Stomach (tissue), 9 donors: ENCODE data around the gene CD200R1L. TPM values are rescaled to one million over a fixed set of nuclear protein-coding genes. Genes with fewer than 3 reads are reported as not detected.

Experiments used
- DNase-seq, 2 donors: peaks; one replicate each; pipeline versions ENCODE4 v3.0.0 to v3.0.0-alpha.2; 2013 to 2019
- H3K27ac ChIP-seq, 5 donors: fragments of 200-600 bp in 4 of 5; sonication (generic) in 4 of 5; one replicate each; pipeline ENCODE4 v1.5.1; 2013 to 2019; ENCODE audit warnings: mild to moderate bottlenecking in 1 of 5, moderate library complexity in 1 of 5
- H3K27me3 ChIP-seq, 3 donors: fragments of 200-600 bp; sonication (generic); one replicate each; pipeline ENCODE4 v1.5.1; 2017 to 2019; ENCODE audit warnings: mixed run types in 1 of 3
- H3K36me3 ChIP-seq, 4 donors: fragments of 200-600 bp; sonication (generic); 1 replicate in 3 of 4; 2 replicates in 1 of 4; pipeline ENCODE4 v1.5.1; 2016 to 2019
- H3K4me1 ChIP-seq, 4 donors: fragments of 200-600 bp; sonication (generic); one replicate each; pipeline ENCODE4 v1.5.1; 2016 to 2019
- H3K4me3 ChIP-seq, 4 donors: fragments of 200-600 bp; sonication (generic) in 3 of 4; one replicate each; pipeline ENCODE4 v1.5.1; 2016 to 2019; ENCODE audit warnings: mild to moderate bottlenecking in 1 of 4
- H3K9me3 ChIP-seq, 4 donors: fragments of 200-600 bp; sonication (generic); one replicate each; pipeline ENCODE4 v1.5.1; 2016 to 2019
- EP300 ChIP-seq: sonication (generic); formaldehyde crosslinking; IDR thresholded peaks from one replicate; pipeline ENCODE4 v1.6.1; 2017; ENCODE audit warnings: antibody characterized with exemption
- POLR2A ChIP-seq, 4 donors: fragments of 450-650 bp; IDR thresholded peaks; one replicate each; pipeline ENCODE4 v1.6.1; 2016; ENCODE audit warnings: antibody characterized with exemption in 4 of 4, control low read depth in 2 of 4, mild to moderate bottlenecking in 1 of 4, moderate library complexity in 1 of 4
- POLR2AphosphoS5 ChIP-seq, 3 donors: sonication (generic); formaldehyde crosslinking; IDR thresholded peaks; one replicate each; pipeline ENCODE4 v1.6.1; 2016; ENCODE audit warnings: antibody characterized with exemption in 3 of 3
- WGBS, 5 donors: extraction: QIAGEN DNeasy Blood & Tissue Kit in 3 of 5; methylation state at CpG; one replicate each; pipeline versions ENCODE4 v1.1.5 to v1.1.7; 2013 to 2018; 5-methylcytosine and 5-hydroxymethylcytosine counted together
- intact Hi-C: fragments of 100-400 bp; cut with DNase I; formaldehyde crosslinking; loops from one replicate; pipeline ENCODE4 v1.15.1; 2023; ENCODE audit warnings: low total_unique reads
- polyA plus RNA-seq, 3 donors: library from polyadenylated mRNA; stranded (reverse); fragments of 200-250 nt; gene quantifications; one replicate each; pipeline ENCODE4 v1.2.3, GENCODE V29; 2013
- total RNA-seq, 5 donors: library from RNA; depleted of rRNA; stranded (reverse); fragments of >200 nt; gene quantifications; one replicate each; pipeline versions ENCODE4 v1.1.0 to v1.2.3, GENCODE V29; 2014 to 2016
- TF ChIP-seq, protein P1 (sequence below), 7 experiments: fragments of 450-650 bp in 4 of 7; fragments of 200-600 bp in 3 of 7; sonication (generic) in 3 of 7; IDR thresholded peaks; one replicate each; pipeline ENCODE4 v1.5.1; 2016 to 2019; ENCODE audit warnings: antibody characterized with exemption in 7 of 7, control low read depth in 2 of 7, mild to moderate bottlenecking in 1 of 7
- donor health status: healthy with polysubstance abuse.
- donor health status: Bipolar disorder and iron deficiency.
- donor health status: healthy.

CD200R1L gene
- total and polyA plus RNA-seq, 8 donors, result not detected

DNA sequence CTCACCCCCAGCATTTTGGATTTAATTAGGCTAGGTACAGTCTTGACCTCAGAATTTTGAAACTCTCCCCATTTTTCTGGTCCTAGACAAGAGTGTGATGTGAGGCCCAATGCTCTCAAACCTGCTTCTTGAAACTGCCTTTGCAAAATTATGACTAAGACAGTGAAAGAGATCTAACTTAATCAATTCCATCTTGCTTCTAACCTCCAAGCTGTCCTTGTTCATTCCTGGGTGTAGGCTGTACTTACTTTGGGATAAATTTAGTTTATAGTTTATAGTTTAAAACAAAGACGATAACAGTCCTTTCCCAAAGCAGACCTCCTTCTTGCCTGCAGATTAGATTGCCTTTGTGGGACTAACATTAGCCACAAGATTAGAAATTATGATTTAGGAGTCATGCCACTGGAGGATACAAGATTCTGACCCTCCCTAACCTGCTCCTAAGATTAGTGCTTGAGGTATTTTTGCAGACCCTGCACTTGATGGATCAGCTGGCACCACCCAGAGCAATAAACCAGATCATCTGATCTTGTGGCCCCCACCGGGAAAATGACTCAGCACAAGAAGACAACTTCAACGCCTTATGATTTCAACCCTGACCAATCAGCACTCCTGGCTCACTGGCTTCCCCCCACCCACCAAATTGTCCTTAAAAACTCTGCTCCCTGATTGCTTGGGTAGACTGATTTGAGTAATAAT, 59.6 kb downstream of the CD200R1L start:
- no peaks in the 10 kb centered on the region for H3K27me3 ChIP-seq
- no peaks in the 10 kb centered on the region for H3K4me1 ChIP-seq
- no peak for DNase-seq
- H3K9me3 ChIP-seq, result peaks cover 0 to 9% (median 4%) of the 10 kb centered on the region in 4 donors
- H3K36me3 ChIP-seq, result no peaks in the 10 kb centered on the region
- H3K4me3 ChIP-seq, result no peak overlapping the region
- no peak overlapping the region for H3K27ac ChIP-seq
- intact Hi-C loops, result no loop called here
- TF ChIP-seq, protein P1, sequence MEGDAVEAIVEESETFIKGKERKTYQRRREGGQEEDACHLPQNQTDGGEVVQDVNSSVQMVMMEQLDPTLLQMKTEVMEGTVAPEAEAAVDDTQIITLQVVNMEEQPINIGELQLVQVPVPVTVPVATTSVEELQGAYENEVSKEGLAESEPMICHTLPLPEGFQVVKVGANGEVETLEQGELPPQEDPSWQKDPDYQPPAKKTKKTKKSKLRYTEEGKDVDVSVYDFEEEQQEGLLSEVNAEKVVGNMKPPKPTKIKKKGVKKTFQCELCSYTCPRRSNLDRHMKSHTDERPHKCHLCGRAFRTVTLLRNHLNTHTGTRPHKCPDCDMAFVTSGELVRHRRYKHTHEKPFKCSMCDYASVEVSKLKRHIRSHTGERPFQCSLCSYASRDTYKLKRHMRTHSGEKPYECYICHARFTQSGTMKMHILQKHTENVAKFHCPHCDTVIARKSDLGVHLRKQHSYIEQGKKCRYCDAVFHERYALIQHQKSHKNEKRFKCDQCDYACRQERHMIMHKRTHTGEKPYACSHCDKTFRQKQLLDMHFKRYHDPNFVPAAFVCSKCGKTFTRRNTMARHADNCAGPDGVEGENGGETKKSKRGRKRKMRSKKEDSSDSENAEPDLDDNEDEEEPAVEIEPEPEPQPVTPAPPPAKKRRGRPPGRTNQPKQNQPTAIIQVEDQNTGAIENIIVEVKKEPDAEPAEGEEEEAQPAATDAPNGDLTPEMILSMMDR (IDR thresholded peaks at IDR 0.05), result no peak
- TF ChIP-seq POLR2AphosphoS5 (IDR thresholded peaks at IDR 0.05) (no peak), EP300 (no peak), POLR2A (IDR thresholded peaks at IDR 0.05) (no peak)
- 83 to 95% (median 92%) methylated on average over 3 of the region's 3 CpGs for WGBS, 5 donors

DNA sequence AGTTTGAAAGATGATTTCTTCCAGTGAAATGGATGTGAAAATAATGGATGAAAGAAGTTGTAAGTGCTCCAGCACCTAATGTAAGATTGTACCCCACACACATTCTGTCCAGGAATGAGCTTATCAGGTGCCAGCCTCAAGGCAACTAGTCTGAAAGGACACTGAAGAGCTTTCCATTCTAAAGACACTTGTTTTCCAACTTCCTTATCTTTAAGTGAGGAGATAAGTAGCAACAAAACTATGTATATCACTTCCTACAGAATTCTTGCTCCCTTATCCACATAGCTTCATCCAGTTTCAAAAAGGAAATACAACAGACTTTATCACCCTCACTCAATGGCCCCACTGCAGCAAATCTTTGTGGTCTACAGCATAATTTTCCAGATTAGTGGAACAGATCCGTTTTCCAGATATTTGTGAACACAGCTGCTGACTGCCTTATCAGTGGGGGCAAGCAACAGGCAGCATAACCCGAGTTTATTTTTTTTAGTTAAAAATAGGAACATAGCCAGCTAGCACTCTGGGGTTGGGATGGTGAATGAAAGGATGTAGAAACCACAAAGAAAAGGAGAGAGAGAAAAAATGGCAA, 60.6 kb downstream of the CD200R1L start:
- Histone ChIP-seq H3K36me3 (no peaks in the 10 kb centered on the region), H3K9me3 (peaks cover 0 to 9% (median 4%) of the 10 kb centered on the region in 4 donors), H3K4me1 (peaks cover 0 to 6% (median 0%) of the 10 kb centered on the region in 4 donors), H3K27ac (no peak overlapping the region), H3K4me3 (no peak overlapping the region), H3K27me3 (no peaks in the 10 kb centered on the region)
- intact Hi-C loops, result no loop called here
- DNase-seq, result no peak
- TF ChIP-seq, protein P1 (IDR thresholded peaks at IDR 0.05), result no peak
- TF ChIP-seq POLR2AphosphoS5 (IDR thresholded peaks at IDR 0.05) (no peak), POLR2A (IDR thresholded peaks at IDR 0.05) (no peak), EP300 (no peak)
- 0 to 12% (median 8%) methylated on average over 2 of the region's 2 CpGs for WGBS, 5 donors

DNA sequence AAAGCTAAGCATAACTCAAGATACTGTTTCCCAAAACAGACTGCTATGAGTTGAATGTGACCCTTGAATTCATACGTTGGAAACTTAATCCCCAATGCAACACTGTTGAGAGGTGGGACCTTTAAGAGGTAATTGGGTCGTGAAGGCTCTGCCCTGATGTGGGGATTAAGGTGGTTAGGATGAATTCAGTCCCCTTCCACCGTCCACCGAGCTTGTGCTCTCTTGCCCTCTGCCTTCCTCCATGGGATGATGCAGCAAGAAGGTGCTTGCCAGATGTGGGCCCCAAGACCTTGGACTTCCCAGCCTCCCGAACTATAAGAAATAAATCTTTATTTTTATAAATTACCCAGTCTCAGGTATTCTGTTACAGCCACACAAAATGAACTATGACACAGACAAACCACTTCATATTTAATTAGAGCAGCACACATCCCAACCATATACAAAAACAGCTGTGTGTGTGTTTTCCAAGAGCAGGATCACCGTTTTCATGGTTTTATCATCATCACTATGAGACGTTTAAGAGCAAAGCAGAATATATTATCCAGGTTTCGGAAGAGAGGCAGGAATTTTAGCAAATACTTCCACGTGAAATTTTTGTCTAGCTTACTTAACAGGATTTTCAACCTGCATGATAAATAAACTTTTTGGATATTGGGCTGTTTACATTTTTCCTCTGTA, 61.2 kb downstream of the CD200R1L start:
- intact Hi-C loops, result no loop called here
- no peaks in the 10 kb centered on the region for H3K36me3 ChIP-seq
- TF ChIP-seq EP300, result no peak
- no peak for TF ChIP-seq POLR2A (IDR thresholded peaks at IDR 0.05)
- TF ChIP-seq POLR2AphosphoS5 (IDR thresholded peaks at IDR 0.05), result no peak
- no peak overlapping the region for H3K27ac ChIP-seq
- DNase-seq, result no peak
- H3K4me1 ChIP-seq, result peaks cover 0 to 12% (median 0%) of the 10 kb centered on the region in 4 donors
- no peak overlapping the region for H3K4me3 ChIP-seq
- WGBS, 5 donors, result 65 to 72% (median 67%) methylated on average over 9 of the region's 9 CpGs
- no peaks in the 10 kb centered on the region for H3K27me3 ChIP-seq
- peaks cover 0 to 9% (median 4%) of the 10 kb centered on the region in 4 donors for H3K9me3 ChIP-seq

DNA sequence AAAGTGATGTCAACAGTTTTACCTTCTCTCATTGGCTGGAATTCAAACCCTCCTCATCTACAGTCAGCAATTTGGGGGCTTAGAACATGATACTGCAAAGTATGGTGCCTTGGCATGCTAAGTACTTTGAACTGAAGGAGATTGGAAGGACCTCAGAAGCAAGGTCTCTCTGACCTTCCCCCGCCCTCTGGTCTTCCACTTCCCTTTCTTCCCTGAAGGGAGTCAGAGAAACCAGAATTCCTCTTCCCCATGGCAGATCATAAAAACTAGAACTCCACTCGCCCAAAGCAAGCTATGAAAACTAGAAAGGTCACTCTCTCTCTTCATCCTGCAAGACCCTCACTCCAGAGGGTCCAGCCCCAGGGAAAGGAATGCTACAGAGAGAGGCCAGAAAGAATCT, 64.2 kb downstream of the CD200R1L start:
- 35 to 53% (median 49%) methylated on average over 2 of the region's 2 CpGs for WGBS, 5 donors
- peaks cover 0 to 5% (median 2%) of the 10 kb centered on the region in 4 donors for H3K9me3 ChIP-seq
- no peak overlapping the region for H3K27ac ChIP-seq

More for the DNA sequence above, 64.2 kb downstream of the CD200R1L start:
- intact Hi-C loops, result no loop called here
- H3K4me3 ChIP-seq, result no peak overlapping the region
- DNase-seq, result no peak
- no peak for TF ChIP-seq EP300
- TF ChIP-seq, protein P1 (IDR thresholded peaks at IDR 0.05), result no peak
- no peak for TF ChIP-seq POLR2AphosphoS5 (IDR thresholded peaks at IDR 0.05)
- no peak for TF ChIP-seq POLR2A (IDR thresholded peaks at IDR 0.05)
- H3K4me1 ChIP-seq, result peaks cover 0 to 37% (median 2%) of the 10 kb centered on the region in 4 donors
- H3K27me3 ChIP-seq, result no peaks in the 10 kb centered on the region
- H3K36me3 ChIP-seq, result no peaks in the 10 kb centered on the region
